Stomach (tissue), 9 donors: ENCODE measurements around the gene KRT24. TPM values are rescaled to one million over a fixed set of nuclear protein-coding genes. Genes with fewer than 3 reads are reported as not detected.
A peak's percentile ranks its signal among the peaks of the same experiment; 100 is the strongest.

Experiments
- DNase-seq, 2 donors: peaks; one replicate each; pipeline versions ENCODE4 v3.0.0 to v3.0.0-alpha.2; 2013 to 2019
- H3K27ac ChIP-seq, 5 donors: fragments of 200-600 bp in 4 of 5; sonication (generic) in 4 of 5; one replicate each; pipeline ENCODE4 v1.5.1; 2013 to 2019; ENCODE audit warnings: mild to moderate bottlenecking in 1 of 5, moderate library complexity in 1 of 5
- H3K27me3 ChIP-seq, 3 donors: fragments of 200-600 bp; sonication (generic); one replicate each; pipeline ENCODE4 v1.5.1; 2017 to 2019; ENCODE audit warnings: mixed run types in 1 of 3
- H3K36me3 ChIP-seq, 4 donors: fragments of 200-600 bp; sonication (generic); 1 replicate in 3 of 4; 2 replicates in 1 of 4; pipeline ENCODE4 v1.5.1; 2016 to 2019
- H3K4me1 ChIP-seq, 4 donors: fragments of 200-600 bp; sonication (generic); one replicate each; pipeline ENCODE4 v1.5.1; 2016 to 2019
- H3K4me3 ChIP-seq, 4 donors: fragments of 200-600 bp; sonication (generic) in 3 of 4; one replicate each; pipeline ENCODE4 v1.5.1; 2016 to 2019; ENCODE audit warnings: mild to moderate bottlenecking in 1 of 4
- H3K9me3 ChIP-seq, 4 donors: fragments of 200-600 bp; sonication (generic); one replicate each; pipeline ENCODE4 v1.5.1; 2016 to 2019
- CTCF ChIP-seq, 7 experiments: fragments of 450-650 bp in 4 of 7; fragments of 200-600 bp in 3 of 7; sonication (generic) in 3 of 7; IDR thresholded peaks; one replicate each; pipeline ENCODE4 v1.5.1; 2016 to 2019; ENCODE audit warnings: antibody characterized with exemption in 7 of 7, control low read depth in 2 of 7, mild to moderate bottlenecking in 1 of 7
- EP300 ChIP-seq: sonication (generic); formaldehyde crosslinking; IDR thresholded peaks from one replicate; pipeline ENCODE4 v1.6.1; 2017; ENCODE audit warnings: antibody characterized with exemption
- POLR2A ChIP-seq, 4 donors: fragments of 450-650 bp; IDR thresholded peaks; one replicate each; pipeline ENCODE4 v1.6.1; 2016; ENCODE audit warnings: antibody characterized with exemption in 4 of 4, control low read depth in 2 of 4, mild to moderate bottlenecking in 1 of 4, moderate library complexity in 1 of 4
- POLR2AphosphoS5 ChIP-seq, 3 donors: sonication (generic); formaldehyde crosslinking; IDR thresholded peaks; one replicate each; pipeline ENCODE4 v1.6.1; 2016; ENCODE audit warnings: antibody characterized with exemption in 3 of 3
- WGBS, 5 donors: extraction: QIAGEN DNeasy Blood & Tissue Kit in 3 of 5; methylation state at CpG; one replicate each; pipeline versions ENCODE4 v1.1.5 to v1.1.7; 2013 to 2018; 5-methylcytosine and 5-hydroxymethylcytosine counted together
- intact Hi-C: fragments of 100-400 bp; cut with DNase I; formaldehyde crosslinking; loops from one replicate; pipeline ENCODE4 v1.15.1; 2023; ENCODE audit warnings: low total_unique reads
- polyA plus RNA-seq, 3 donors: library from polyadenylated mRNA; stranded (reverse); fragments of 200-250 nt; gene quantifications; one replicate each; pipeline ENCODE4 v1.2.3, GENCODE V29; 2013
- total RNA-seq, 5 donors: library from RNA; depleted of rRNA; stranded (reverse); fragments of >200 nt; gene quantifications; one replicate each; pipeline versions ENCODE4 v1.1.0 to v1.2.3, GENCODE V29; 2014 to 2016
- donor health status: healthy with polysubstance abuse.
- donor health status: Bipolar disorder and iron deficiency.
- donor health status: healthy.

The KRT24 gene
- total and polyA plus RNA-seq, 8 donors, result 0.56 to 30.4 (median 1.2) TPM; not detected in 4

GRCh38 chr17:40651939-40652338, 51.6 kb downstream of the KRT24 start:
- intact Hi-C loops, result no loop called here
- 48 to 67% (median 57%) methylated on average over 5 of the region's 5 CpGs for WGBS, 5 donors

DNA sequence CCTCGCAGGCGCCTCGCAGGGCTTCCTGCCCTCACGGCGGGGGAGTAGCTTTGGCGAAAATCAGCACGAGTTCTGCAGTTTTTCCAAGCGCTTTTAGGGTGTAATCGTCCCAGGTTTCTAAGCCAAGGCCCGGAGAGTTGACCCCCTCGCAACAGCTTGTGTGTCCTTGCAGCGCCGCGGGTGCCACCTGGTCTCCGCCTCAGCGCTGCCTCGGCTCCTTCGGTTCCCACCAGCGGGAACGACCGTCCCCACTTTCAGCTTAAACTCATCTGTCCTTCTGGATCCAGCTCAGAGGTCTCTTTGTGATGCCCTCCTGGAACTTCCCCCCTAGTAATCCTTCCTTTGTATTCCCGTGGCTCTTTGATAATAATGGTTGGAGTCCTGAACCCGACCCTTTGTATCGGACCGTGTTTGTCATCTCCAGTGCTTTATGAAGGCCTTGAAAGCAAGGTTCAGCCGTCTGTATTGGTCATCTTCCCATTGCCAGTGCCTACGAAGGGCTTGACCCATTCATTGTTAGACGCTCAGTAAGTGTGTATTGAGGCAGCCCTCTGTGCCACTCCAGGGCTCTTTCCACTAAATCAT, 55.1 kb downstream of the KRT24 start:
- TF ChIP-seq POLR2AphosphoS5 (IDR thresholded peaks at IDR 0.05), result no peak
- no peak for TF ChIP-seq CTCF (IDR thresholded peaks at IDR 0.05)
- TF ChIP-seq EP300, result no peak
- TF ChIP-seq POLR2A (IDR thresholded peaks at IDR 0.05), result no peak

More at GRCh38 chr17:40651939-40652338, 51.6 kb downstream of the KRT24 start:
- no peaks in the 10 kb centered on the region for H3K27me3 ChIP-seq
- peaks cover 9 to 15% (median 12%) of the 10 kb centered on the region in 4 donors for H3K4me1 ChIP-seq
- H3K9me3 ChIP-seq, result no peaks in the 10 kb centered on the region
- no peak overlapping the region for H3K4me3 ChIP-seq
- H3K27ac ChIP-seq, result no peak overlapping the region
- TF ChIP-seq CTCF (IDR thresholded peaks at IDR 0.05) (no peak), POLR2AphosphoS5 (IDR thresholded peaks at IDR 0.05) (no peak), EP300 (no peak)
- H3K36me3 ChIP-seq, result no peaks in the 10 kb centered on the region
- no peak for DNase-seq

More for the DNA sequence above, 55.1 kb downstream of the KRT24 start:
- 2 to 4% (median 3%) methylated on average over 25 to 28 of the region's 28 CpGs for WGBS, 5 donors
- peak overlapping the region; percentile 92 to 99 (median 97) for H3K27ac ChIP-seq
- H3K36me3 ChIP-seq, result peaks cover 0 to 19% (median 16%) of the 10 kb centered on the region in 4 donors
- peak overlapping the region; percentile 65 to 91 (median 85) for H3K4me3 ChIP-seq
- peak in 1 of 2 donors; percentile 37 for DNase-seq
- H3K9me3 ChIP-seq, result no peaks in the 10 kb centered on the region
- H3K27me3 ChIP-seq, result no peaks in the 10 kb centered on the region
- H3K4me1 ChIP-seq, result peaks cover 21 to 47% (median 36%) of the 10 kb centered on the region in 4 donors
- intact Hi-C loops, result no loop called here

Other genes with a start within 250 kb of the KRT24 start
- gene TNS4, start 202.1 kb downstream of the KRT24 start, total RNA-seq, result 1 to 10 TPM in 1 of 5 donors, under 1 TPM in 3, not detected in 1; 0.18 to 3.5 (median 0.59) TPM
- 10 to 100 TPM in 1 of 3 donors, under 1 TPM in 1, not detected in 1; 0.62 to 23.2 TPM for gene TNS4, start 202.1 kb downstream of the KRT24 start, polyA plus RNA-seq
- 1 to 10 TPM in 1 of 5 donors, not detected in 4; 3.1 TPM for gene CCR7, start 138.3 kb downstream of the KRT24 start, total RNA-seq
- gene CCR7, start 138.3 kb downstream of the KRT24 start, polyA plus RNA-seq, result 1 to 10 TPM in 1 of 3 donors, under 1 TPM in 1, not detected in 1; 0.92 to 1.4 TPM
- 100 to 1,000 TPM in 3 of 5 donors, 10 to 100 TPM in 2; 27.5 to 125 (median 104) TPM for gene SMARCE1, start 55.9 kb downstream of the KRT24 start, total RNA-seq
- gene SMARCE1, start 55.9 kb downstream of the KRT24 start, polyA plus RNA-seq, result 10 to 100 TPM; 53.3 to 77.7 (median 61.8) TPM
- gene KRT222, start 38.6 kb downstream of the KRT24 start, total RNA-seq, result 1 to 10 TPM in 1 of 5 donors, not detected in 4; 2.8 TPM
- gene KRT222, start 38.6 kb downstream of the KRT24 start, polyA plus RNA-seq, result 1 to 10 TPM in 1 of 3 donors, under 1 TPM in 2; 0.33 to 1.1 (median 0.61) TPM
- gene KRT25, start 51.6 kb upstream of the KRT24 start, total RNA-seq, result not detected
- gene KRT25, start 51.6 kb upstream of the KRT24 start, polyA plus RNA-seq, result not detected
- not detected for gene KRT26, start 68.4 kb upstream of the KRT24 start, total RNA-seq
- not detected for gene KRT26, start 68.4 kb upstream of the KRT24 start, polyA plus RNA-seq
- not detected for gene KRT27, start 78.8 kb upstream of the KRT24 start, total RNA-seq
- gene KRT27, start 78.8 kb upstream of the KRT24 start, polyA plus RNA-seq, result not detected
- gene KRT28, start 96.2 kb upstream of the KRT24 start, total RNA-seq, result not detected
- not detected for gene KRT28, start 96.2 kb upstream of the KRT24 start, polyA plus RNA-seq
- gene KRT10, start 118.9 kb upstream of the KRT24 start, total RNA-seq, result 10 to 100 TPM in 1 of 5 donors, 1 to 10 TPM in 3, under 1 TPM in 1; 0.58 to 25.4 (median 2.9) TPM
- 10 to 100 TPM; 46.1 to 49.0 (median 47.7) TPM for gene KRT10, start 118.9 kb upstream of the KRT24 start, polyA plus RNA-seq
- gene KRT12, start 163.5 kb upstream of the KRT24 start, total RNA-seq, result 10 to 100 TPM in 2 of 5 donors, 1 to 10 TPM in 1, not detected in 2; 1.1 to 57.6 (median 14.0) TPM
- under 1 TPM in 1 of 3 donors, not detected in 2; 0.61 TPM for gene KRT12, start 163.5 kb upstream of the KRT24 start, polyA plus RNA-seq
- gene KRT20, start 181.5 kb upstream of the KRT24 start, total RNA-seq, result 100 to 1,000 TPM in 2 of 5 donors, 10 to 100 TPM in 1, not detected in 2; 72.0 to 121 (median 101) TPM
- gene KRT20, start 181.5 kb upstream of the KRT24 start, polyA plus RNA-seq, result 100 to 1,000 TPM in 1 of 3 donors, 1 to 10 TPM in 2; 3.9 to 370 (median 4.4) TPM
- gene KRT23, start 233.9 kb upstream of the KRT24 start, total RNA-seq, result not detected
- 1 to 10 TPM in 2 of 3 donors, not detected in 1; 1.1 to 2.6 TPM for gene KRT23, start 233.9 kb upstream of the KRT24 start, polyA plus RNA-seq